HepG2 (cell line): ENCODE measurements around the gene NKX1-2. TPM values are rescaled to one million over a fixed set of nuclear protein-coding genes. Genes with fewer than 3 reads are reported as not detected.

Experiments
- ASH2L ChIP-seq: fragments of 300-600, 200-600 bp; sonication (generic); IDR thresholded peaks from 2 replicates; pipeline ENCODE4 v1.7.0; 2017; ENCODE audit warnings: low read depth, mild to moderate bottlenecking, moderate library complexity, mixed read lengths, low read length; ENCODE audit not compliant: insufficient read length
- ATF7 ChIP-seq, 2 experiments: fragments of 450-650 bp in 1 of 2; sonication (generic) in 1 of 2; formaldehyde crosslinking in 1 of 2; IDR thresholded peaks; 2 replicates each; pipeline versions ENCODE4 v1.4.0 to v1.6.1; 2016 to 2020; ENCODE audit warnings: antibody characterized with exemption in 1 of 2, mild to moderate bottlenecking in 1 of 2, missing genetic modification reagents in 1 of 2
- CREB1 ChIP-seq, 2 experiments: fragments of 450-650 bp in 1 of 2; IDR thresholded peaks; 2 replicates each; pipeline ENCODE4 v1.6.1; 2016 to 2017; ENCODE audit warnings: control low read depth in 1 of 2, mild to moderate bottlenecking in 1 of 2, missing compliant biosample characterization in 1 of 2, missing genetic modification characterization in 1 of 2
- ELF3 ChIP-seq: IDR thresholded peaks from 2 replicates; pipeline ENCODE4 v1.6.1; 2016; ENCODE audit warnings: missing genetic modification reagents, missing compliant biosample characterization
- GABPB1 ChIP-seq: IDR thresholded peaks from 2 replicates; pipeline ENCODE4 v1.6.1; 2016; ENCODE audit warnings: mild to moderate bottlenecking, missing genetic modification reagents, moderate library complexity, missing compliant biosample characterization
- PHF5A ChIP-seq: IDR thresholded peaks from one replicate; pipeline ENCODE4 v1.6.1; 2018; ENCODE audit warnings: low read depth, missing genetic modification reagents; ENCODE audit not compliant: unreplicated experiment
- ZNF782 ChIP-seq: sonication (generic); formaldehyde crosslinking; IDR thresholded peaks from 2 replicates; pipeline ENCODE4 v1.4.0; 2020; ENCODE audit warnings: missing genetic modification reagents, mild to moderate bottlenecking, borderline replicate concordance
- polyA plus RNA-seq, 8 experiments: library from polyadenylated mRNA; depleted of rRNA in 3 of 8; stranded (reverse) in 7 of 8; unstranded in 1 of 8; fragments of >200 nt; fragmentation: Illumina TruSeq in 4 of 8; extraction: Trizol in 4 of 8; gene quantifications; 2 replicates each; pipeline versions ENCODE4 v1.2.1 to v1.2.3, GENCODE V29; 2011 to 2016; ENCODE audit warnings: low read depth in 4 of 8, missing spikeins in 1 of 8, mixed read lengths in 1 of 8; ENCODE audit not compliant: insufficient read depth in 1 of 8
- total RNA-seq, 5 experiments: library from RNA; depleted of rRNA; stranded (reverse); fragments of >200 nt; fragmentation: Illumina TruSeq; extraction: Trizol; gene quantifications; 2 replicates each; pipeline ENCODE4 v1.2.3, GENCODE V29; 2016; ENCODE audit warnings: low read depth in 1 of 5
- TF ChIP-seq, protein P1 (sequence below): sonication (generic); formaldehyde crosslinking; IDR thresholded peaks from one replicate; pipeline ENCODE4 v1.5.1; 2020; ENCODE audit warnings: mild to moderate bottlenecking, missing genetic modification reagents; ENCODE audit errors: not compliant biosample characterization
- TF ChIP-seq, protein P2 (sequence below): sonication (generic); formaldehyde crosslinking; IDR thresholded peaks from 2 replicates; pipeline ENCODE4 v1.4.0; 2020; ENCODE audit warnings: missing genetic modification reagents, borderline replicate concordance
- TF ChIP-seq, protein P3 (sequence below), 2 experiments: fragments of 450-650 bp in 1 of 2; sonication (generic) in 1 of 2; formaldehyde crosslinking; IDR thresholded peaks; 2 replicates each; pipeline versions ENCODE4 v1.5.0 to v1.8.0; 2020 to 2022; ENCODE audit warnings: mild to moderate bottlenecking in 1 of 2, missing genetic modification reagents in 1 of 2
- TF ChIP-seq, protein P4 (sequence below): sonication (generic); formaldehyde crosslinking; IDR thresholded peaks from 2 replicates; pipeline ENCODE4 v1.5.0; 2020; ENCODE audit warnings: mild to moderate bottlenecking, missing genetic modification reagents, borderline replicate concordance

Gene NKX1-2
- total and polyA plus RNA-seq, 2 of the 13 experiments (the other 11 are each of a cell fraction or from before 2014, with no cell fraction given): not detected

DNA sequence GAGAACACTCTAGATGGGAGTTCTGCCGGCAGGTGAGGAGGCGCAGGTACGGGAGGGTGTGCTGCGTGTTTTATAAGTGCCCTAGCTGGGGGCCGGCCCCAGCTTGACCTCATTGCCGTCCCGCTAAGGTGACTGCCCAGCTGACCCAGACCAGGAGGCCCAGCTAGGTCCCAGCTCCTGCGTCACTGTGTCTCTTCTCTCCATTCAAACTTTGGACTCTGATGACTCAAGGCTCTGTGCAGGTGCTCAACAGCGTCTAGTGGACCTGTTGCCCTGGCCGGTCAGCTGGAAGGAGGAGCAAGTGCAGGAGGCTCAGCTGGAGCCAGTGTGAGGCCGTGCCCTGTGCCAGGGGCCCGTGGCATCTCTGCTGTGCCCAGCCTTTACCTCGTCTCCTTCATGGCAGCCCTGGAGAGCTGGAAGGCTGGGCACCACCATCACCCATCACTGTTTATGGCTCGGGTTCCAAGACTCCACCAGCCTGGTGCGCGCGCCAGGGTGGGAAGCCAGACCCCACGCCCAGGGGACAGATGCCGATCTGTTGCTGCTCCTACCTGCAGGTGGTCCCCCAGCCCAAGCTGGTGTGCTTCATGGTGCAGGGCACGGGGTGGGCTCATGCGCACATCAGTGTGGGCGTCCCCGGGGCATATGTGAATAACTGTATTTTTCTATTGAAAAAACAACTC is 26.3 kb upstream of the NKX1-2 start (continued):
- TF ChIP-seq GABPB1 (CRISPR knock-in tag) (peak; percentile 53), ELF3 (CRISPR knock-in tag) (peak; percentile 30; the same call in 1 of the 2 replicates), CREB1 (IDR thresholded peaks at IDR 0.05) (peak; percentile 51), CREB1 (CRISPR knock-in tag; IDR thresholded peaks at IDR 0.05) (peak; percentile 65; the same call in 1 of the 2 replicates), ZNF782 (CRISPR knock-in tag) (no peak), PHF5A (no peak), ASH2L (peak; percentile 70), ATF7 (IDR thresholded peaks at IDR 0.05) (no peak), ATF7 (CRISPR knock-in tag; IDR thresholded peaks at IDR 0.05) (peak; percentile 39; the same call in 1 of the 2 replicates)
- TF ChIP-seq, protein P1, sequence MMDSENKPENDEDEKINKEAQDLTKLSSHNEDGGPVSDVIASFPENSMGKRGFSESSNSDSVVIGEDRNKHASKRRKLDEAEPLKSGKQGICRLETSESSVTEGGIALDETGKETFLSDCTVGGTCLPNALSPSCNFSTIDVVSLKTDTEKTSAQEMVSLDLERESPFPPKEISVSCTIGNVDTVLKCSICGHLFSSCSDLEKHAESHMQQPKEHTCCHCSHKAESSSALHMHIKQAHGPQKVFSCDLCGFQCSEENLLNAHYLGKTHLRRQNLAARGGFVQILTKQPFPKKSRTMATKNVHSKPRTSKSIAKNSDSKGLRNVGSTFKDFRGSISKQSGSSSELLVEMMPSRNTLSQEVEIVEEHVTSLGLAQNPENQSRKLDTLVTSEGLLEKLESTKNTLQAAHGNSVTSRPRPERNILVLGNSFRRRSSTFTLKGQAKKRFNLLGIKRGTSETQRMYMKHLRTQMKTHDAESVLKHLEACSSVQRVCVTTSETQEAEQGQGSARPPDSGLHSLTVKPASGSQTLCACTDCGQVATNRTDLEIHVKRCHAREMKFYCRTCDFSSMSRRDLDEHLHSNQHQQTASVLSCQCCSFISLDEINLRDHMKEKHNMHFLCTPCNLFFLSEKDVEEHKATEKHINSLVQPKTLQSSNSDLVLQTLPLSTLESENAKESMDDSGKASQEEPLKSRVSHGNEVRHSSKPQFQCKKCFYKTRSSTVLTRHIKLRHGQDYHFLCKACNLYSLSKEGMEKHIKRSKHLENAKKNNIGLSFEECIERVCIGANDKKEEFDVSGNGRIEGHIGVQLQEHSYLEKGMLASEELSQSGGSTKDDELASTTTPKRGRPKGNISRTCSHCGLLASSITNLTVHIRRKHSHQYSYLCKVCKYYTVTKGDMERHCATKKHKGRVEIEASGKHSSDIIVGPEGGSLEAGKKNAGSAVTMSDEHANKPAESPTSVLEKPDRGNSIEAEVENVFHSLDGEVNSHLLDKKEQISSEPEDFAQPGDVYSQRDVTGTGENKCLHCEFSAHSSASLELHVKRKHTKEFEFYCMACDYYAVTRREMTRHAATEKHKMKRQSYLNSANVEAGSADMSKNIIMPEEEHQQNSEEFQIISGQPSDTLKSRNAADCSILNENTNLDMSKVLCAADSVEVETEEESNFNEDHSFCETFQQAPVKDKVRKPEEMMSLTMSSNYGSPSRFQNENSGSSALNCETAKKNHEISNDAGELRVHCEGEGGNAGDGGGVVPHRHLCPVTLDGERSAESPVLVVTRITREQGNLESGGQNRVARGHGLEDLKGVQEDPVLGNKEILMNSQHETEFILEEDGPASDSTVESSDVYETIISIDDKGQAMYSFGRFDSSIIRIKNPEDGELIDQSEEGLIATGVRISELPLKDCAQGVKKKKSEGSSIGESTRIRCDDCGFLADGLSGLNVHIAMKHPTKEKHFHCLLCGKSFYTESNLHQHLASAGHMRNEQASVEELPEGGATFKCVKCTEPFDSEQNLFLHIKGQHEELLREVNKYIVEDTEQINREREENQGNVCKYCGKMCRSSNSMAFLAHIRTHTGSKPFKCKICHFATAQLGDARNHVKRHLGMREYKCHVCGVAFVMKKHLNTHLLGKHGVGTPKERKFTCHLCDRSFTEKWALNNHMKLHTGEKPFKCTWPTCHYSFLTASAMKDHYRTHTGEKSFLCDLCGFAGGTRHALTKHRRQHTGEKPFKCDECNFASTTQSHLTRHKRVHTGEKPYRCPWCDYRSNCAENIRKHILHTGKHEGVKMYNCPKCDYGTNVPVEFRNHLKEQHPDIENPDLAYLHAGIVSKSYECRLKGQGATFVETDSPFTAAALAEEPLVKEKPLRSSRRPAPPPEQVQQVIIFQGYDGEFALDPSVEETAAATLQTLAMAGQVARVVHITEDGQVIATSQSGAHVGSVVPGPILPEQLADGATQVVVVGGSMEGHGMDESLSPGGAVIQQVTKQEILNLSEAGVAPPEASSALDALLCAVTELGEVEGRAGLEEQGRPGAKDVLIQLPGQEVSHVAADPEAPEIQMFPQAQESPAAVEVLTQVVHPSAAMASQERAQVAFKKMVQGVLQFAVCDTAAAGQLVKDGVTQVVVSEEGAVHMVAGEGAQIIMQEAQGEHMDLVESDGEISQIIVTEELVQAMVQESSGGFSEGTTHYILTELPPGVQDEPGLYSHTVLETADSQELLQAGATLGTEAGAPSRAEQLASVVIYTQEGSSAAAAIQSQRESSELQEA (CRISPR knock-in tag): no peak
- TF ChIP-seq, protein P2, sequence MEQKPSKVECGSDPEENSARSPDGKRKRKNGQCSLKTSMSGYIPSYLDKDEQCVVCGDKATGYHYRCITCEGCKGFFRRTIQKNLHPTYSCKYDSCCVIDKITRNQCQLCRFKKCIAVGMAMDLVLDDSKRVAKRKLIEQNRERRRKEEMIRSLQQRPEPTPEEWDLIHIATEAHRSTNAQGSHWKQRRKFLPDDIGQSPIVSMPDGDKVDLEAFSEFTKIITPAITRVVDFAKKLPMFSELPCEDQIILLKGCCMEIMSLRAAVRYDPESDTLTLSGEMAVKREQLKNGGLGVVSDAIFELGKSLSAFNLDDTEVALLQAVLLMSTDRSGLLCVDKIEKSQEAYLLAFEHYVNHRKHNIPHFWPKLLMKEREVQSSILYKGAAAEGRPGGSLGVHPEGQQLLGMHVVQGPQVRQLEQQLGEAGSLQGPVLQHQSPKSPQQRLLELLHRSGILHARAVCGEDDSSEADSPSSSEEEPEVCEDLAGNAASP: peak; percentile 73; the same call in 1 of the 2 replicates
- TF ChIP-seq, protein P3, sequence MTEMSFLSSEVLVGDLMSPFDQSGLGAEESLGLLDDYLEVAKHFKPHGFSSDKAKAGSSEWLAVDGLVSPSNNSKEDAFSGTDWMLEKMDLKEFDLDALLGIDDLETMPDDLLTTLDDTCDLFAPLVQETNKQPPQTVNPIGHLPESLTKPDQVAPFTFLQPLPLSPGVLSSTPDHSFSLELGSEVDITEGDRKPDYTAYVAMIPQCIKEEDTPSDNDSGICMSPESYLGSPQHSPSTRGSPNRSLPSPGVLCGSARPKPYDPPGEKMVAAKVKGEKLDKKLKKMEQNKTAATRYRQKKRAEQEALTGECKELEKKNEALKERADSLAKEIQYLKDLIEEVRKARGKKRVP (CRISPR knock-in tag; IDR thresholded peaks at IDR 0.05): peak in 1 of 2 experiments; percentile 54; a peak in 2 of 4 replicates
- TF ChIP-seq, protein P4, sequence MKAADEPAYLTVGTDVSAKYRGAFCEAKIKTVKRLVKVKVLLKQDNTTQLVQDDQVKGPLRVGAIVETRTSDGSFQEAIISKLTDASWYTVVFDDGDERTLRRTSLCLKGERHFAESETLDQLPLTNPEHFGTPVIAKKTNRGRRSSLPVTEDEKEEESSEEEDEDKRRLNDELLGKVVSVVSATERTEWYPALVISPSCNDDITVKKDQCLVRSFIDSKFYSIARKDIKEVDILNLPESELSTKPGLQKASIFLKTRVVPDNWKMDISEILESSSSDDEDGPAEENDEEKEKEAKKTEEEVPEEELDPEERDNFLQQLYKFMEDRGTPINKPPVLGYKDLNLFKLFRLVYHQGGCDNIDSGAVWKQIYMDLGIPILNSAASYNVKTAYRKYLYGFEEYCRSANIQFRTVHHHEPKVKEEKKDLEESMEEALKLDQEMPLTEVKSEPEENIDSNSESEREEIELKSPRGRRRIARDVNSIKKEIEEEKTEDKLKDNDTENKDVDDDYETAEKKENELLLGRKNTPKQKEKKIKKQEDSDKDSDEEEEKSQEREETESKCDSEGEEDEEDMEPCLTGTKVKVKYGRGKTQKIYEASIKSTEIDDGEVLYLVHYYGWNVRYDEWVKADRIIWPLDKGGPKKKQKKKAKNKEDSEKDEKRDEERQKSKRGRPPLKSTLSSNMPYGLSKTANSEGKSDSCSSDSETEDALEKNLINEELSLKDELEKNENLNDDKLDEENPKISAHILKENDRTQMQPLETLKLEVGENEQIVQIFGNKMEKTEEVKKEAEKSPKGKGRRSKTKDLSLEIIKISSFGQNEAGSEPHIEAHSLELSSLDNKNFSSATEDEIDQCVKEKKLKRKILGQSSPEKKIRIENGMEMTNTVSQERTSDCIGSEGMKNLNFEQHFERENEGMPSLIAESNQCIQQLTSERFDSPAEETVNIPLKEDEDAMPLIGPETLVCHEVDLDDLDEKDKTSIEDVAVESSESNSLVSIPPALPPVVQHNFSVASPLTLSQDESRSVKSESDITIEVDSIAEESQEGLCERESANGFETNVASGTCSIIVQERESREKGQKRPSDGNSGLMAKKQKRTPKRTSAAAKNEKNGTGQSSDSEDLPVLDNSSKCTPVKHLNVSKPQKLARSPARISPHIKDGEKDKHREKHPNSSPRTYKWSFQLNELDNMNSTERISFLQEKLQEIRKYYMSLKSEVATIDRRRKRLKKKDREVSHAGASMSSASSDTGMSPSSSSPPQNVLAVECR (CRISPR knock-in tag): peak; percentile 66
